A673 (cell line): ENCODE data around the gene SBF2. TPM values are rescaled to one million over a fixed set of nuclear protein-coding genes. Genes with fewer than 3 reads are reported as not detected.

Source experiments
- BruUV-seq: library from RNA; stranded (reverse); fragments of 400-500 nt; replicated peaks from 2 replicates; lab custom pipeline; 2021; lab: Mats Ljungman, UMichigan
- CTCF ChIA-PET: fragments of 300-600 bp; sonication (Branson Sonifier 250); formaldehyde crosslinking; loops from one replicate; lab custom pipeline; 2022; ENCODE audit warnings: antibody characterized with exemption; lab: Charles Lee
- POLR2A ChIA-PET: fragments of 300-600 bp; sonication (Branson Sonifier 250); formaldehyde crosslinking; loops from one replicate; lab custom pipeline; 2022; ENCODE audit warnings: antibody characterized with exemption; ENCODE audit not compliant: low non-redundant PET; lab: Charles Lee
- DNase-seq: peaks from one replicate; pipeline ENCODE4 v3.0.0-alpha.2; 2015; ENCODE audit warnings: low spot score
- H3K27ac ChIP-seq: fragments of 200-600 bp; sonication (generic); 2 replicates; pipeline ENCODE4 v1.5.1; 2016; ENCODE audit warnings: mixed run types, low read depth, mild to moderate bottlenecking, mixed read lengths, antibody characterized with exemption, low read length; ENCODE audit not compliant: poor library complexity, severe bottlenecking
- H3K27me3 ChIP-seq: fragments of 200-600 bp; sonication (generic); replicated peaks from 2 replicates; pipeline ENCODE4 v1.6.1; 2017; ENCODE audit warnings: mixed run types, low read depth, mild to moderate bottlenecking, mixed read lengths, antibody characterized with exemption, low read length; ENCODE audit not compliant: insufficient read depth, poor library complexity
- H3K36me3 ChIP-seq: fragments of 200-600 bp; sonication (generic); 2 replicates; pipeline ENCODE4 v1.6.1; 2016; ENCODE audit warnings: mixed run types, mild to moderate bottlenecking, mixed read lengths, antibody characterized with exemption, low read length; ENCODE audit not compliant: insufficient read depth, poor library complexity, severe bottlenecking
- H3K4me1 ChIP-seq: fragments of 200-600 bp; sonication (generic); 2 replicates; pipeline ENCODE4 v1.6.1; 2017; ENCODE audit warnings: mixed run types, mild to moderate bottlenecking, mixed read lengths, antibody characterized with exemption, low read length; ENCODE audit not compliant: insufficient read depth, poor library complexity, severe bottlenecking
- H3K4me3 ChIP-seq: fragments of 200-600 bp; sonication (generic); 2 replicates; pipeline ENCODE4 v1.5.1; 2016; ENCODE audit warnings: low read depth, mixed run types, mild to moderate bottlenecking, mixed read lengths, low read length; ENCODE audit not compliant: poor library complexity, severe bottlenecking
- H3K9me3 ChIP-seq: fragments of 200-600 bp; sonication (generic); 2 replicates; pipeline ENCODE4 v1.6.1; 2016; ENCODE audit warnings: mixed run types, low read depth, mild to moderate bottlenecking, mixed read lengths, antibody characterized with exemption, low read length; ENCODE audit not compliant: poor library complexity, severe bottlenecking
- EZH2 ChIP-seq: fragments of 200-600 bp; sonication (generic); IDR thresholded peaks from 2 replicates; pipeline ENCODE4 v1.6.1; 2017; ENCODE audit warnings: borderline replicate concordance, low read depth, mild to moderate bottlenecking, mixed read lengths, antibody characterized with exemption, low read length; ENCODE audit not compliant: poor library complexity, severe bottlenecking
- intact Hi-C: fragments of 100-400 bp; cut with micrococcal nuclease; formaldehyde crosslinking; loops from one replicate; pipeline ENCODE4 v1.10.0; 2022; ENCODE audit not compliant: unreplicated experiment
- total RNA-seq: library from RNA; stranded (reverse); gene quantifications from 2 replicates; pipeline ENCODE4 v1.2.3, GENCODE V29; 2021
- TF ChIP-seq, protein P1 (sequence below): fragments of 300-800, 200-600 bp; sonication (generic); conservative IDR thresholded peaks from 2 replicates; pipeline ENCODE4 v1.5.1; 2017; ENCODE audit warnings: low read depth, mild to moderate bottlenecking, antibody characterized with exemption, low read length, moderate library complexity, mixed read lengths

The SBF2 gene
- total RNA-seq, 1 experiment from 2014 or later, result 31.8 TPM

- H3K27ac ChIP-seq, result no peak overlapping the region
- CTCF ChIA-PET, result interaction anchor here (0.6 to 1.1 kb wide), 2 partner anchors 140 to 185 kb away, joined by 4 read pairs; no protein-coding TSS in a partner anchor
- POLR2A ChIA-PET, result no interaction called here
- no peak overlapping the region for H3K4me3 ChIP-seq
- BruUV-seq, result no TSS peak
- intact Hi-C loops, result no loop called here
- no peaks in the 10 kb centered on the region for H3K27me3 ChIP-seq
- no peaks in the 10 kb centered on the region for H3K9me3 ChIP-seq
- H3K36me3 ChIP-seq, result no peaks in the 10 kb centered on the region
- TF ChIP-seq EZH2, result no peak
- TF ChIP-seq, protein P1, sequence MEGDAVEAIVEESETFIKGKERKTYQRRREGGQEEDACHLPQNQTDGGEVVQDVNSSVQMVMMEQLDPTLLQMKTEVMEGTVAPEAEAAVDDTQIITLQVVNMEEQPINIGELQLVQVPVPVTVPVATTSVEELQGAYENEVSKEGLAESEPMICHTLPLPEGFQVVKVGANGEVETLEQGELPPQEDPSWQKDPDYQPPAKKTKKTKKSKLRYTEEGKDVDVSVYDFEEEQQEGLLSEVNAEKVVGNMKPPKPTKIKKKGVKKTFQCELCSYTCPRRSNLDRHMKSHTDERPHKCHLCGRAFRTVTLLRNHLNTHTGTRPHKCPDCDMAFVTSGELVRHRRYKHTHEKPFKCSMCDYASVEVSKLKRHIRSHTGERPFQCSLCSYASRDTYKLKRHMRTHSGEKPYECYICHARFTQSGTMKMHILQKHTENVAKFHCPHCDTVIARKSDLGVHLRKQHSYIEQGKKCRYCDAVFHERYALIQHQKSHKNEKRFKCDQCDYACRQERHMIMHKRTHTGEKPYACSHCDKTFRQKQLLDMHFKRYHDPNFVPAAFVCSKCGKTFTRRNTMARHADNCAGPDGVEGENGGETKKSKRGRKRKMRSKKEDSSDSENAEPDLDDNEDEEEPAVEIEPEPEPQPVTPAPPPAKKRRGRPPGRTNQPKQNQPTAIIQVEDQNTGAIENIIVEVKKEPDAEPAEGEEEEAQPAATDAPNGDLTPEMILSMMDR, result peak; percentile 57
- DNase-seq, result peak; percentile 51
- H3K4me1 ChIP-seq, result no peaks in the 10 kb centered on the region
Observed at GRCh38 chr11:10181811-10182210, 112.2 kb downstream of the SBF2 start.

GRCh38 chr11:10164621-10165020, 129.4 kb downstream of the SBF2 start:
- H3K27ac ChIP-seq, result no peak overlapping the region
- H3K27me3 ChIP-seq, result no peaks in the 10 kb centered on the region
- no peak for DNase-seq

GRCh38 chr11:10162222-10162621, 131.8 kb downstream of the SBF2 start:
- Histone ChIP-seq H3K9me3 (peaks cover 8% of the 10 kb centered on the region), H3K27ac (no peak overlapping the region), H3K36me3 (no peaks in the 10 kb centered on the region), H3K4me3 (no peak overlapping the region), H3K4me1 (no peaks in the 10 kb centered on the region), H3K27me3 (no peaks in the 10 kb centered on the region)
- BruUV-seq, result no TSS peak
- no peak for DNase-seq
- ChIA-PET POLR2A (no interaction called here), CTCF (no interaction called here)
- TF ChIP-seq, protein P1, result no peak
- TF ChIP-seq EZH2, result no peak
- intact Hi-C loops, result no loop called here

More at GRCh38 chr11:10164621-10165020, 129.4 kb downstream of the SBF2 start:
- Histone ChIP-seq H3K4me1 (no peaks in the 10 kb centered on the region), H3K9me3 (no peaks in the 10 kb centered on the region), H3K36me3 (no peaks in the 10 kb centered on the region), H3K4me3 (no peak overlapping the region)
- TF ChIP-seq, protein P1, result no peak
- TF ChIP-seq EZH2, result no peak
- POLR2A ChIA-PET, result no interaction called here
- intact Hi-C loops, result no loop called here
- BruUV-seq, result no TSS peak
- CTCF ChIA-PET, result no interaction called here
